Ovary (tissue), 3 donors: ENCODE data around the gene QRICH1.

Source experiments
- CTCF ChIP-seq, 3 donors: fragments of 450-650 bp in 2 of 3; fragments of 200-600 bp in 1 of 3; IDR thresholded peaks; one replicate each; pipeline versions ENCODE4 v1.5.1 to v1.8.0; 2016 to 2022; ENCODE audit warnings: antibody characterized with exemption in 3 of 3, mild to moderate bottlenecking in 1 of 3
- EP300 ChIP-seq: sonication (generic); formaldehyde crosslinking; IDR thresholded peaks from one replicate; pipeline ENCODE4 v1.6.1; 2017; ENCODE audit warnings: antibody characterized with exemption
- POLR2A ChIP-seq: fragments of 450-650 bp; IDR thresholded peaks from one replicate; pipeline ENCODE4 v1.6.1; 2017; ENCODE audit warnings: antibody characterized with exemption, mild to moderate bottlenecking, moderate library complexity
- donor health status: DM: no; HTN: no; CAD: no.

GRCh38 chr3:49110780-49111179 lies 16.9 kb upstream of the QRICH1 start:
- no peak for TF ChIP-seq POLR2A
- no peak for TF ChIP-seq CTCF (IDR thresholded peaks at IDR 0.05)
- no peak for TF ChIP-seq EP300
